GM19035 (cell line): ENCODE results near the gene ABITRAM.
"Not testable (repeated sequence)": the region's sequence is repeated elsewhere in the genome, so short reads cannot be mapped to it uniquely, and the experiment has no call there.

ENCODE experiments used
- ATAC-seq: cut with Tn5 transposase; IDR thresholded peaks from one replicate; pipeline ENCODE4 v1.9.1; 2021; ENCODE audit not compliant: unreplicated experiment

Gene ABITRAM, protein sequence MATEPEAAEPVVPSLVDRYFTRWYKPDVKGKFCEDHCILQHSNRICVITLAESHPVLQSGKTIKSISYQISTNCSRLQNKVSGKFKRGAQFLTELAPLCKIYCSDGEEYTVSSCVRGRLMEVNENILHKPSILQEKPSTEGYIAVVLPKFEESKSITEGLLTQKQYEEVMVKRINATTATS

DNA sequence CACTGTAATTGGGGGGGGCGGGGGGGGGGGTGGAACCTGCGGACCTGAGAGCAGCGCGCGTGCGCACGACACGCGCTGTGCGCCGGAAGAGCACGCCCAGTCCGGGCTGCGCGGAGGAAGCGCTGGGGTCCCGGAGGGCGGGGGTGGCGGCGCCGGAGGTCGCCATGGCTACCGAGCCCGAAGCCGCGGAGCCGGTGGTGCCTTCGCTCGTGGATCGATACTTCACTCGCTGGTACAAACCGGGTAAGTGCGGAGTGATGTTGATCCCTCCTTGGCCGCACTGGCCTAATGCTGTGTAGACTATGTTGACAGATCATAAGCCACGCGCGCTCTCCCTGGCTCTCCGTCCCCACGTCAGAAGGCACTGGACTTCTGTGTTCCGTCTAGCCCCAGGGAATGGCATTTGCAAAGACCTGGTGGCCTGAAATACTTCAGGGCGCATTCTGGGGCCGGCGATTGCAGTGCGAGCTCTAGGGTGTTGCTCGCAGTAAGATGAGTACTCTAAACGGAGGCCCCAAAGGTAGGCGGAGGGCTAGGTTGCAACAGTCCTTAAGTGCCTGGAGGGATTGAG lies at the start of gene ABITRAM:
TSS of gene ABITRAM (plus strand) at position 78 of the 571 bp plus-strand sequence. CDS start at position 165, 87 bp downstream.
- ATAC-seq: peak; percentile 80

DNA sequence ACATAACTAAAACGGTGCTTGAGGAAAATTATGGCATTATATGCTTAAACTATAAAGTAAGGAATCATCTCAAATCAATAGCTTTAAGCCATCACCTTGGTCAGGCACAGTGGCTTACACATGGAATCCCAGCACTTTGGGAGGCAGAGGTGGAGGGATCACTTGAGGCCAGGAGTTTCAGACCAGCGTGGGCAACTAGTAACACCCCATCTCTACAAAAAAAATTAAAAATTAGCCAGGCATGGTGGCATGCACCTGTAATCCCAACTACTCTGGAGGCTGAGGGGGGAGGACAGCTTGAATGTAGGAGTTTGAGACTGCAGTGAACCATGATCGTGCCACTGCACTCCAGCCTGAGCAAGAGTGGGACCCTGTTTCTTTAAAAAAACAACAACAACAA lies 49.5 kb upstream of the ABITRAM start:
- no peak for ATAC-seq

DNA sequence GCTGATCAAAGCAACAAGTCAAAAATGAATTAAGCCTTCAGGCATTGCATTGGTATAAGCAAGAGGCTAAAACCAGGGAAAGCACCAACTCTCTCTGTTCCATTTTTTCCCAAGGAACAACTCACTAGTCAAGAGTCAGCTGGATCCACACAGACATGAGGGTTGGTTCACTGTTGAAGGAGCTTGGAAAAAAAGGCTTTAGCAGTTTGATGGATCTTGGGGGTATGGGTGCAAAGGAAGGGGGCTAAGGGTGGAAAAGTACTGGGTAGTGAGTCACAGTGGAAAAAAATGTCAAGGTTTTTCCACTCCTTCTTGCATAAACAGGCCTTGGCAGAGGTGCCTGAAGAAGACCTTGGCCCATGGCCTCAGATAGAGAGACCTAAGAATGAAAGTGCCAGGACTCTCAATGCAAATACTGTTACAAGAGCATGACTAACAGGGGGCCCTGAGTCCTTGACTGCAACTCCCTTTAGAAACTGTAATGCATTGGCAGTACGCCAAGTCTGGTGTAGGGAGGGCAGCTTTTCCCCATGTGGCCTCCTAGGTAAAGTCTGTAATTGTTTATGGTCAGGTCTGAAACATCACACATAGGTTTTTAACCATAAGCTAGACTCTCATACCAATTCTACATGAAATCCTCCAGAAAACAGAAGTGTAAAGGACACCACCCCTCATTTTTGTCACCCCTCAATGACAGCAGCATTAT lies 48.4 kb upstream of the ABITRAM start:
- ATAC-seq: peak; percentile 97

DNA sequence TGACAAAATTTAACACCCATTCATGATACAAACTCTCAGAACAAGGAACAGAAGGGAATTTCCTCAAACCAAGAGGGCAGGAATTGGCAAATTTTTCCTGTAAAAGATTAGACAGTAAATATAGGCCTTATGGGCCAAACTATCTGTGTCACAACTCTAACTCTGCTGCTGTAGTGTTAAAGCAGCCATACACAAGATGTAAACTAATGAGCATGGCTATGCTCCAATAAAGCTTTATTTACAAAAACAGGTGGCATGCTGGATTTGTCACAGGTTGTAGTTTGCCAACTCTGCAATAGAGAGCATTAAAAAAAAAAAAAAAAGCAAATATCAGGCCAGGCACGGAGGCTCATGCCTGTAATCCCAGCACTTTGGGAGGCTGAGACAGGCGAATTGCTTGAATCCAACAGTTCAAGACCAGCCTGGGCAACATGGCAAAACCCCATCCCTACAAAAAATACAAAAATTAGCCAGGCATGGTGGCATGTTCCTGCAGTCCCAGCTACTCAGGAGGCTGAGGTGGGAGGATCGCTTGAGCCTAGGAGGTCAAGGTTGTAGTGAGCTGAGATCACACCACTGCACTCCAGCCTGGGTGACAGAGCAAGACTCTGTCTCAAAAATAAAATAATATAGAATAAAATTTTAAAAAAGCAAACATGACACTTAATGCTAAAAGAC lies 47.5 kb upstream of the ABITRAM start:
- not testable (repeated sequence) for ATAC-seq

DNA sequence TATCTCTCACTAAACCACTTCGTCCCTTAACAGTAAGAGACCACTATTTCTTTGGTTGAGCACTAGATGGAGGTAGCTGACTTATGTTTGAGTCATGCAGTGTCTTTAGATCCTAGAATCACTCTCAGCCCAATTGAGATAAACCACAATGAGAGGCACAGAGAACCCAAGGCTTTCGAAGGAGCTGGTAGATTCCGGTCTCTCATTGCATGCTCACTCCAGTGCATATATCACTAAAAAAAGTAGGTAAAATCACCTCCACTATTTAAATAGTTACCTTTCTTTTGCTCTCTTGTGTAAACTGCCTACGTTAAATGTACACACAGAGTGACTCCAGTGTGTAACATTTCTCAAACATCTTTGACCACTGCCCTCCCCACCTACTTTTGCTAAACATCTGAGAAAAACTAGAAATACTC lies 44.5 kb upstream of the ABITRAM start:
- ATAC-seq: no peak

DNA sequence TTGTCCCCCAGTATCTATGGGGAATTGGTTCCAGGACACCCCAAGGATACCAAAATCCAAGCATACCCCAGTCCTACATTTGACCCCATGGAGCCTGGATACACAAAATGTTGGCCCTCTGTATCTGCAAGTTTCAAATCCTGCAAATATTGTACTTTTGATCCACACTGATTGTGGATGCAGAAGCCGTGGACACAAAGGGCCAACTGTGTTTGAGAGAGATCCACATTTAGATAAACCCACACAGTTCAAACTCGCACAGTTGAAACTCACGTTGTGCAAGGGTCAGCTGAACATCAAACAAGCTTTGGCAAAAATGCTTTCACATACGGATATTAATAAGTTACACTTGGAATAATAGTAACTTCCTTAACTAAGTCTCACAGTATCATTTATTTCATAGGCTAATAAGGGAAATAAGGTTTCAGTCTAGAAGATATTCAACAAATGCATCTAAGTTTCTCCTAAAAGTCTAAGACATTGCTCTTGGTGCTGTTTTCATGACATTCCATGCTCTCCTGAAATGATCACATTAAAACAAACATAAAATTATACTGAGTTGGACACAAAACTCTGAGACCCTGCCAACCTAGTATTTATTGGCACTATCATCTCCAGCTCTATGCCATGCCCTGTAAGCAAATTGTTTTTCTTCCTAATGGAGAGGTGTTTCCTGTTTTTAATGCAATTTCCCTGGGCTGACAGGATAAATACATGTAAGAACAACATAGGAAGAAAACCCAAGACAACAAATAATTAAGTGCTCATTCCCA lies 39.8 kb upstream of the ABITRAM start:
- ATAC-seq: no peak

DNA sequence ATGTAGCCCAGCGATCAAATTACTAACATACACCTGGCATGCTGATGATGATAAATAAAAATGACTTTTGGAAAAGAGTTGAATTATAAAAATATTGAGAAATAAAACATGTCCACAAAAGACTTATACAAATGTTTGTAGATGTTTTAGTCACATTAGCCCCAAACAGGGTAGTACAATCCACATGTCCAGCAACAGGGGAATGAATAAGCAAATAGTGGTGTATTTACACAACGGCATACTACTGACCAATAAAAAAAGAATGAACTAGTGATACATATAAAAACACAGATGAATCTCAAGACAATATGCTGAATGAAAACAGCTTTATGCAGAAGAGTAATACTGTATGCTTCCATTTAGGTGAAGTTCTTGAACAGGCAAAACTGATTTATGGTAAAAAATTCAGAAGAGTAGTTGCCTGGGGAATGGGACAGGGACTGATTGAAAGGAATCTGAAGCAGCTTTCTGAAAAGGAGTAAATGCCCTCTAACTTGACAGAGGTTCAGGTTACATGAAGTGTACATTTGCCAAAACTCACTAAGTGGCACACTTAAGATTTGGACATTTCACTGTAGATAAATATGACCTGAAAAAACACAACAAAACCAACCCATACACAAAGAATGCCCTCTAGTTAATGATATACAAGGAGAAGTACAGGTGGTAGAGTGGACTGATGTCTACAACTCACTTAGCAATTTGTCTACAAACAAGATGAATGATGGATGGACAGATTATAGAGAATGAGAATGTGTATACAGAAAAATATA lies 36.7 kb upstream of the ABITRAM start:
- ATAC-seq: no peak

DNA sequence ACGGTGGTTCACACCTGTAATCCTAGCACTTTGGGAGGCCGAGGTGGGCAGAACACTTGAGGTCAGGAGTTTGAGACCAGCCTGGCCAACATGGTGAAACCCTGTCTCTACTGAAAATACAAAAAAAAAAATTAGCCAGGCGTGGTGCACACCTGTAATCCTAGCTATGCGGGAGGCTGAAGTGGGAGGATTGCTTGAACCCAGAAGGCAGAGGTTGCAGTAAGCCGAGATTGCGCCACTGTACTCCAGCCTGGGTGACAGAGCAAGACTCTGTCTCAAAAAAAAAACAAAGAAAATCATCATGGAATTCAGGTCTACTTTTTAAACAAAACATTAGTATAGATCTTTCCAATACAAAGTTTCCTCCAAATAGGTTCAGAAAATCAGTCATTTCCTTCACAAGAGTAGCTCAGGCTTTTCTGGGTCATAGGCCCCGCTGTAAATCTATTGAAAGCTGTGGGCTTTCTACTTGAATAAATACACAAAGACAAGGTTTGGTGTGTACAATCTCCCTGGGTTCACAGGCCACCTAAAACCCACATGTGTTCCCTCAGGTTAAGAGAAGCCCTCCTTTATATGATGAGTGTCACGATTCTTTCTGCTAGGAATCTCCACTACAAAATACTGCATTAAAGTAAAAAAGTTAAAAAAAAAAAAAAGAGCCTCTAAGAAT lies 35.0 kb upstream of the ABITRAM start:
- not testable (repeated sequence) for ATAC-seq

DNA sequence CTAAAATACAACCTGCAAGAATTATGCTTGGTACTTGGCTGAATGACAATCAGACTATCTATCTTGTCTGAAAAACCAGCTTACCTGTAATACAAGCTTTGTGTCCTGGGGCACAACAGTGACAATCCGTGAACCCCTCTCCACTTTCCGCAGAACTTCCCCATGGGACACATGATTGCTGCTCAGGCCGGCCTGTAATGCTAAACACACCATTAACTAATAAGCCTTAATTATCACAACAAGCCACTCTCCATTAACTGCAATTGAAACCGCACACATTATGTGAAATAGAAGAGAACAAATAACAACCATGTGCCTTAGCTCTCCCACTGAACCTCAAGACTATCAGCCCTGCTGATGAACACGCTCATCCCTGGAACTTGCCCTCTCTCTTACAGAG lies 34.0 kb upstream of the ABITRAM start:
- ATAC-seq: no peak

DNA sequence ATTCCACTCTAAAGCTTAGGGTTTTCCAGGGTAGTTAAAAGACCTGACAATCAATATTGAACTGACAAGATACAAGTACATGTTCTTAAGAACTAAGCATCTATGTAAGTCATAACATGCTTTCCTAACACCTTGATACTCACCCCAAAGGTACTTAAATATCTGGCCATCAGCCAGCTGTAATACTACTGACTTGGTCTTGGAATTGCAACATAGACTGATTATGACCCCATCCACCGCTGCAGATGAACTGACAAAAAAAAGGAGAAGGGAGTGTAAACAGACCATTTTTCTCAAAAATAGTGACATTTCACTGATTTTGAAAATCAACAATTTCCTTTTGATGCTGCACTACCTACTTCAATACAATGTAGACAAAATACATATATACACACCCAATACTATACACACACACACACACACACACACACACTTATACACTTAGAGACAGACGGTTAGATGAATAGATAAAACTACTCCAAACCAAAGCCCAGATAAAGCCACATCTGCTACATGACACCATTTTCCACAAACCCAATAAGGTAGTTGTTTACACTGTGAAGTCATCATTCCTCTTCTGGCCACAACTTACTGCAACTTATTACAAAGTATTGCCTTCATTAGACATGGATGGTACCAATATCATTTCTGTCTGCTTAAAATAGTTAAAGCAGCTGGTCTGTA lies 30.6 kb upstream of the ABITRAM start:
- ATAC-seq: no peak

DNA sequence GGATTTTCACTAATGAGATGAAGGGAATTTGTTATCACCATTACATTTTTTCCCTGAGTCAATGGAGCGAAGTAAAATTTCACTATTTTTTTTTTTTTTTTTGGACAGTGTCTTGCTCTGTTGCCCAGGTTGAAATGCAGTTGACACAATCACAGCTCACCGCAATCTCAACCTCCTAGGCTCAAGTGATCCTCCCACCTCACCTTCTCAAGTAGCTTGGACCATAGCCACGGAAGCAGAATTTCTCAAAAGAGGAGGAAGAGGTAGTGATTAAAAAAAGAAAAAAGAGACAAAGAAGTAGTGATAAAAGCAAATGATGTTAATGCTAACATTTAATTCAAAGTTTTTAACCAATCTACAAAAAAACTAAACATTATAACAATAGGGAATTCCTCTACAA lies 30.0 kb upstream of the ABITRAM start:
- ATAC-seq: no peak

DNA sequence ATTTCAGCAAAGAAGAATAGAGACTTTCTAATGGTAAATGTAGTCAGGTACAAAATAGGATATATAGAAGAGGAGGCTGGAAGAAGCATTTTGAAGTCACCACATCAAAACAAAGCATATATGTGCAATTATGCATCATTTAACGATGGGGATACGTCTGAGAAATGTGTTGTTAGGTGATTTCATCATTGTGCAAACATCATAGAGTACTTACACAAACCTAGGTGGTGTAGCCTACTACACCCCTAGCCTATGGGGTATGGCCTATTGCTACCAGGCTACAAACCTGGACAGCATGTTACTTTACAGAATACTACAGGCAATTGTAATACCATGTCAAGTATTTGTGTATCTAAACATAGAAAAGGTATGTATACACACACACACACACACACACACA lies 28.7 kb upstream of the ABITRAM start:
- ATAC-seq: no peak

DNA sequence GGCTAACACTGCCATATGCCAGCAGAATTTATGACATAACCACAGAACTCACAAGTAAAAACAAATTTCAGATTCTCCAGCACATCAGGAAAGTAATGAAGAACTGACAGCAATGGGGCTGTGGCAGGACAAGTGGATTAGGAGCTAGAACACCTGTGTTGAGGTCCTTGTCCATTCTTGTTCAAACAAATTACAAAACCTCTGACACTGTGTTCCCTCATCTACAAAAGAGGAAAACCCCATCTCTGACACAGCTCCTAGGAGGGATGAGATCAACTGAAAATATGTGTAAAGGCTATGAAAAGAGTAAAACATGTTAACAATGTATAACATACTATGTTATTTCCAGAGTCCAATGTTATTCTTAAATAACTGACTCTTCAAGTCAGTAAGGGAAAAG lies 23.8 kb upstream of the ABITRAM start:
- no peak for ATAC-seq

DNA sequence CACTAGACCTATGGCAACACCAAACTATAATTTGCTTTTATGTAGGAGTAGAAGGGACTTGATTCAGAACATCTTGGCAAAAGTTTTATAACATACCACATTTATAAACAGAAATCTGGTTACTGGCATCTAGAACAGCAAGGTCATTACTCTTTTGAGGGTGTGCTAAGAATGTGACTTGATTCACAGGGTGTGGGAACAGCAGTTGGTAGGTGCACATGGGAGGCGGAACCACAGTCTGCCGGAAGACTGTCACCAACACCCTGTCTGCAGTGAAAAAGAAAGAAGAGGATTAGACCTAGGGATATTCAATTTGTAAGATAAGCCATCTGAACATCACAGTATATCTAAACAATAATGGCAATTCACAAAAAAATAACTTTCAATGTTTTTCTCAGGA lies 23.3 kb upstream of the ABITRAM start:
- no peak for ATAC-seq

DNA sequence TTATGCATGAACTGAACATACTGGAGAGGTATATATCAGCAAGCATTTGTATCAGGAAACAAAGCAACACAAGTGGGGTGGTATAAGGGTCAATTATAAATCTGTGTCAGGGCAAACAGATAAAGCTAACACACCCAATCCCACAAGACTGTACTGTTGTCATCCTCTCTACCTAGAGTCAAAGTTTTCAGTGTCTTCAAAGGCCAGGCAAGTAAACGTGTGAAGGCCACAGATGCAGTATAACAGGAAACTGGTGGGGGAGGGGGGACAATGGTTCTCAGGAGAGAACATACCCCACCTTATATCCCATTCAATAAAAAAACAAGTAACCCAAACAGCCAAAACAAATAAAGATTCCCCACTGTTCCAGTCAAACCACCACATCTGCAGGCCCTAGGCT lies 22.4 kb upstream of the ABITRAM start:
- no peak for ATAC-seq

DNA sequence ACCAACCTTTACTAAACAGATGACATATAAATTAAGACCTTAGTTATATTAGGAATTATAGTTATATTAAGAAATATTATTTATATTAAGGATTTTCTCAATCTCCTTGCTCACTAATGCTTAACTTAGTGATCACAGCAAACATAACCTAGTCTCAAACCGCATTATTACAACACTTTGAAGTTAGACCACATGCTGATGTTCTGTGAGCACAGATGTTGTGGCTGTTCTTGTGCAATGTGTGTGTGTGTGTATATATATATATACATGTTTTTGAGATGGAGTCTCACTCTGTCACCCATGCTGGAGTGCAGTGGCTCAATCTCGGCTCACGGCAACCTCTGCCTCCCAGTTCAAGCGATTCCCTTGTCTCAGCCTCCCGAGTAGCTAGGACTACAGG lies 20.8 kb upstream of the ABITRAM start:
- no peak for ATAC-seq

DNA sequence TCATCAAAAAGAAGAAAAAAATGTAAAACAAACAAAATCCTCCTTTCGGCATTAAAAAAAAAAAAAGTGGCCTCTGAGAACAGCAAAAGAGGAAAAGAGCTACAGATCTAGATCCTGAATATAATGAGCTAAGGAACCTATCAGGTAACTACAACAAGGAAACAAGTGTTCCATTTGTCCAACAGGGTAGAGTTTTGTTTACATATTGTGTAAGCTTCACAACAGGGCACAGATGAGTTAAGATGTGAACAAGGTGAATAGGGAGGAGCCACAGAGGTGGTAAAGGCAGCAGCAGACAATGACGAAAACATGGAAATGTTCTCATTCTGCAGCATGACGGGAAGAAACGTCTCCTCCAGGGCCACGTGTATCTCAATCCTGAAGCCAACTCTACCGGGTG lies 14.7 kb upstream of the ABITRAM start:
- no peak for ATAC-seq

DNA sequence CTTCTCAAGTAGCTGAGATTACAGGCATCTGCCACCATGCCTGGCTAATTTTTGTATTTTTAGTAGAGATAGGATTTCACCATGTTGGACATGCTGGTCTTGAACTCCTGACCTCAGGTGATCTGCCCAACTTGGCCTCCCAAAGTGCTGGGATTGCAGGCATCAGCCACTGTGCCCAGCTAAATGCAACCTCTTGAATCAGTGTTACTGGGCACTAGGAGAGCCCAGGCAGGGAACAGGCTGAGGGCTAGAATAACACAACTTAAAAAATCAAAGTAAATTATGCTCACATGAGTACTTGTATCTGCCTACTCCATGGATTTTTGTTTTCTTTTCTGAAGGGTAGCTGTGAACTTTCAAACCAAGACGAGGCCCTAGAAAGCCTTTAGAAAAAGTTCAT lies 13.8 kb upstream of the ABITRAM start:
- ATAC-seq: not testable (repeated sequence)

DNA sequence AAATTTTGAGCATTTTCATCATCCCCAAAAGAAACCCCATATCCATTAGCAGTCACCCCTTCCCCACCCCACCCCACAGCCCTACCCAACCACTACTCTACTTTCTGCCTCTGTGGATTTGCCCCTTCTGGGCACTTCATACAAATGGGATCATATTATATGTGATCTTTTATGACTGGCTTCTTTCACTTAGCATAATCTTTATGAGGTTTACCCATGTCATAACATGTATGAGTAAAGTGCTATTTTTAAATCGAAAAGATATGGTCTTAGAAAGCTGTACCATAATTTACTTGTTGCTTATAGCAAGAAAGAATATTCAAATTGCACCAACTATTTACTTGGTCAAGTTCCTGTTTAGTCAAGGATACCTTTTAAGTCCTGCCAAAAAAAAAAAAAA lies 13.0 kb upstream of the ABITRAM start:
- no peak for ATAC-seq
